Parathyroid adenoma (tissue), 2 donors: ENCODE data around the gene DGKA.

ENCODE experiments used
- H2AFZ ChIP-seq: fragments of 300-600 bp; sonication (generic); one replicate; pipeline ENCODE4 v1.7.0; 2017; ENCODE audit warnings: antibody characterized with exemption, mild to moderate bottlenecking
- H3K27ac ChIP-seq: fragments of 300-600 bp; sonication (generic); one replicate; pipeline ENCODE4 v1.7.0; 2017
- H3K27me3 ChIP-seq: fragments of 300-600 bp; sonication (generic); one replicate; pipeline ENCODE4 v1.7.0; 2017; ENCODE audit warnings: low read length; ENCODE audit not compliant: control insufficient read depth, insufficient read depth
- H3K36me3 ChIP-seq: fragments of 300-600 bp; sonication (generic); one replicate; pipeline ENCODE4 v1.7.0; 2017; ENCODE audit warnings: low read length; ENCODE audit not compliant: control insufficient read depth, insufficient read depth
- H3K4me1 ChIP-seq: fragments of 300-600 bp; sonication (generic); one replicate; pipeline ENCODE4 v1.7.0; 2017; ENCODE audit warnings: control low read depth
- H3K4me2 ChIP-seq: fragments of 300-600 bp; sonication (generic); one replicate; pipeline ENCODE4 v1.7.0; 2017; ENCODE audit warnings: low read length
- H3K4me3 ChIP-seq: fragments of 300-600 bp; sonication (generic); one replicate; pipeline ENCODE4 v1.7.0; 2017; ENCODE audit warnings: low read depth, low read length
- H3K79me2 ChIP-seq: fragments of 300-600 bp; sonication (generic); one replicate; pipeline ENCODE4 v1.7.0; 2017; ENCODE audit warnings: control low read depth
- H3K9ac ChIP-seq: fragments of 300-600 bp; sonication (generic); one replicate; pipeline ENCODE4 v1.7.0; 2017; ENCODE audit warnings: mild to moderate bottlenecking
- H3K9me3 ChIP-seq: fragments of 300-600 bp; sonication (generic); one replicate; pipeline ENCODE4 v1.7.0; 2017; ENCODE audit warnings: low read length; ENCODE audit not compliant: control insufficient read depth
- TF ChIP-seq, protein P1 (sequence below): fragments of 300-600 bp; sonication (generic); IDR thresholded peaks from one replicate; pipeline ENCODE4 v1.7.0; 2017; ENCODE audit warnings: antibody characterized with exemption, mild to moderate bottlenecking
- donor health status: primary hyperparathyroidism.

DGKA gene

DNA sequence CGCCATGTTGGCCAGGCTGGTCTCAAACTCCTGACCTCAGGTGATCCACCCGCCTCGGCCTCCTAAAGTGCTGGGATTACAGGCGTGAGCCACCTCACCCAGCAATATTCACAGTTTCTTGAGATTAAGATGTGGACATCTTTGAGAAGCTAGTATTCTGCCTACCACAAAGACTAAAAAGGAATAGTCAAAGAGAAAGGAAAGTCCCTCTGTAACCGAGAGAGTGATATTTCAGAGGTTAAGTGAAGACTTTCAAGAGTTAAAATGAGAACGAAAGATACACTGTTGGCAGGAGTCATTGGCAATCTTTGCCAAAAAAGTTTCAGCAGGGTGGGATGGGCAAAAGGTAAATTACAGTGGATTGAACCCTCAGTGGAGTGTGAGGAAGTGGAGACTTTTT, 15.6 kb downstream of the DGKA start:
- H3K36me3 ChIP-seq: no peaks in the 10 kb centered on the region
- H3K4me1 ChIP-seq: no peaks in the 10 kb centered on the region
- H3K4me2 ChIP-seq: no peak overlapping the region
- TF ChIP-seq, protein P1, sequence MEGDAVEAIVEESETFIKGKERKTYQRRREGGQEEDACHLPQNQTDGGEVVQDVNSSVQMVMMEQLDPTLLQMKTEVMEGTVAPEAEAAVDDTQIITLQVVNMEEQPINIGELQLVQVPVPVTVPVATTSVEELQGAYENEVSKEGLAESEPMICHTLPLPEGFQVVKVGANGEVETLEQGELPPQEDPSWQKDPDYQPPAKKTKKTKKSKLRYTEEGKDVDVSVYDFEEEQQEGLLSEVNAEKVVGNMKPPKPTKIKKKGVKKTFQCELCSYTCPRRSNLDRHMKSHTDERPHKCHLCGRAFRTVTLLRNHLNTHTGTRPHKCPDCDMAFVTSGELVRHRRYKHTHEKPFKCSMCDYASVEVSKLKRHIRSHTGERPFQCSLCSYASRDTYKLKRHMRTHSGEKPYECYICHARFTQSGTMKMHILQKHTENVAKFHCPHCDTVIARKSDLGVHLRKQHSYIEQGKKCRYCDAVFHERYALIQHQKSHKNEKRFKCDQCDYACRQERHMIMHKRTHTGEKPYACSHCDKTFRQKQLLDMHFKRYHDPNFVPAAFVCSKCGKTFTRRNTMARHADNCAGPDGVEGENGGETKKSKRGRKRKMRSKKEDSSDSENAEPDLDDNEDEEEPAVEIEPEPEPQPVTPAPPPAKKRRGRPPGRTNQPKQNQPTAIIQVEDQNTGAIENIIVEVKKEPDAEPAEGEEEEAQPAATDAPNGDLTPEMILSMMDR: no peak
- no peaks in the 10 kb centered on the region for H3K9me3 ChIP-seq
- H3K4me3 ChIP-seq: no peak overlapping the region
- peaks cover 3% of the 10 kb centered on the region for H3K79me2 ChIP-seq
- no peak overlapping the region for H2AFZ ChIP-seq
- no peaks in the 10 kb centered on the region for H3K27me3 ChIP-seq
- no peak overlapping the region for H3K27ac ChIP-seq
- H3K9ac ChIP-seq: no peak overlapping the region

DNA sequence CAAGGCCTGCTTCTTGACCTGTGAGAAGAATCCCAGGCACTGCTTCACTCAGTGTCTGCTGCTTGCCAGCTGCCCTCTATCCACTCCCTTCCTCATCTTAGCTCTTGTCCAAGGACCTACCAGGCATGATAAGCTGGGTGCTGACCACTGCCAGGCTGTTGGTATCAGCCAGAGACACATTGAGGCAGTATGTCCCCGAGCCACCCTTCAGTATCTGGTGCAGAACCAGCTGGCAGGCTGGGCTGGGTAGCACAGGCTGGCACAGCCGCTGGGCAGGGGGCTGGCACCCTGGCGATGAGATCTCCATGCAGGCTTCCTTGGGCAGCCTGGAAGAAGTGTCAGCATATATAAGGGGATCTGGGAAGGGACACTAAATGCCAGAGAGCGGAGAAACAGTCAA, 24.4 kb downstream of the DGKA start:
- Histone ChIP-seq H3K9me3 (no peaks in the 10 kb centered on the region), H2AFZ (no peak overlapping the region), H3K4me3 (no peak overlapping the region), H3K36me3 (no peaks in the 10 kb centered on the region), H3K27ac (no peak overlapping the region), H3K4me2 (no peak overlapping the region), H3K27me3 (no peaks in the 10 kb centered on the region), H3K4me1 (peaks cover 7% of the 10 kb centered on the region), H3K9ac (no peak overlapping the region), H3K79me2 (no peaks in the 10 kb centered on the region)
- TF ChIP-seq, protein P1: no peak

DNA sequence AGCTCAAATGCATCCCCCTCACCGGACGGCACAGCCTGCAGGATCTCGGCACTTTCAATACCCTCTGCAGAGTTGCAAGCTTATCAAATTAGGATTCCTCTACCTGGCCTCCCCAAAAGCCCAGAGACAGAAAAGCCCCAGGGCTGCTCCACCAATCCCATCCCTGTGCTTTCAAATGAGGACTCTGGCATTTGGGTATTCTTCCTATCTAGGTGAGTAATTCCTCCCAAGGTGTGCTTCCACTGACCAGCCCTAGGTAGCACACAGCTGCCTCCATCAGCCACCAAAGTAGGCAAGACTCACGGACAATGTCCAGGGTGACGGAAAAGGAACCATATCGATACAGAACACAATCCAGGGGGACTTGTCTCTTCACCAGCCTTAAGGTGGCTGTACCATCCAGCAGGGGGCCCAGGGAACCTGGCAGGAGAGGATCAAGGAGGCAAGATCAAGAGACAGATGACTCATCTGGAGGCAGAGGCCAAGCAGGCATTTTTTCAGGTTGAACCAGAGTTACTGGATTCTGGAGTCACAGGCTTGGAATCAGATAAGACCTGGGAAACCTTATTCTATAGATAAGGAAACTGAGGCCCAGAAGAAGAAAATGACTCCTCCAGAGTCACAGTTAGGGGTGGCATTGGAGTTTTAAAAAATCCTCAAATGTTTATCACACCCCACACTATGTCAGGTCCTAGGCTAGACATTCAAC, 25.0 kb downstream of the DGKA start:
- H3K27ac ChIP-seq: no peak overlapping the region

DNA sequence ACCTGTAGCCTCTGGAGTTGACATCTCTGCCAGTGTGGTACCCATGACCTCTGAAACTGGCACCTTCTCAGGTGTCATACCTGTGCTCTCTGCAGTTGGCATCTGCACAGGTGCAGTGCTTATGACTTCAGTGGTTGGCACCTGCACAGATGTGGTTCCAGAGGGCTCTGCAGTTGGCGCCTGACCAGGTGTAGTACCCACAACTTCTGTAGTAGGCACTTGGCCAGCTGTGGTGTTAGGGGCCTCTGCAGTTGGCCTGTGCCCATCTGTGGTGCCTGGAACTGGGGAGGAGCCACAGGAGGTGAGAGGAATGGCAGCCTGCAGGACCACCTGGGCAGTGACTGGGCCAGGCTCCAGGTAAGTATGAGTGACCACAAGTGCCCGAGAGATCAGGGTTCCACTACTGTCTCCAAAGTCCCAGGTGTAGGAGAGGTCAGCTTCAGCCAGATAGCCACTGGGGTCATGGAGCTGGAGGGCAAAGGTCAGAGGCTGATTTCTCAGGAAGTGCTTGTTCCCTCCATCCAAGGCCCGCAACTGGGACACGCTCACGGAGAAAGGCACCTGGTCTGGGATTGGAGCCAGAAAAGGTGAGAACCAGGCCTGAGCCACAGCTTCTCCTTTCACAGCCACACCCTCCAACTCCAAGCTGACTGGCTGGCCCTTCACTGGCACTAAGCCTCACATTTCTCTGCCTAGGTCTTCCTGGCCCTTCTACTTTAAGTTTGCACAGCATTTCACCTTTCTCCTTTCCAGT, 26.3 kb downstream of the DGKA start:
- Histone ChIP-seq H3K79me2 (no peaks in the 10 kb centered on the region), H3K27me3 (no peaks in the 10 kb centered on the region), H3K4me2 (no peak overlapping the region), H3K4me1 (peaks cover 7% of the 10 kb centered on the region), H3K9me3 (no peaks in the 10 kb centered on the region), H3K9ac (no peak overlapping the region), H3K36me3 (no peaks in the 10 kb centered on the region), H2AFZ (peak overlapping the region; percentile 51), H3K27ac (peak overlapping the region; percentile 20), H3K4me3 (no peak overlapping the region)
- TF ChIP-seq, protein P1: no peak

More for the DNA sequence above, 25.0 kb downstream of the DGKA start:
- H3K79me2 ChIP-seq: no peaks in the 10 kb centered on the region
- H2AFZ ChIP-seq: no peak overlapping the region
- no peaks in the 10 kb centered on the region for H3K9me3 ChIP-seq
- peaks cover 7% of the 10 kb centered on the region for H3K4me1 ChIP-seq
- H3K9ac ChIP-seq: no peak overlapping the region
- H3K4me3 ChIP-seq: no peak overlapping the region
- H3K36me3 ChIP-seq: no peaks in the 10 kb centered on the region
- no peaks in the 10 kb centered on the region for H3K27me3 ChIP-seq
- TF ChIP-seq, protein P1: no peak
- no peak overlapping the region for H3K4me2 ChIP-seq
